Astrocyte (in vitro differentiated cells and primary cell): ENCODE results near the gene SARDH. TPM values are rescaled to one million over a fixed set of nuclear protein-coding genes. Genes with fewer than 3 reads are reported as not detected.

Source experiments
- DNase-seq: peaks from one replicate; pipeline ENCODE4 v3.0.0-alpha.2; 2010; ENCODE audit warnings: low read depth
- FAIRE-seq: peaks from 2 replicates; lab custom pipeline; 2011; peaks lifted over from hg19 to GRCh38; lab: Jason Lieb, UNC
- H2AFZ ChIP-seq: 2 replicates; pipeline ENCODE4 v1.6.0; 2012; ENCODE audit warnings: low read depth, low read length, inconsistent platforms
- H3K27ac ChIP-seq: 2 replicates; pipeline ENCODE4 v1.5.1; 2011; ENCODE audit warnings: low read depth, low read length, inconsistent platforms
- H3K27me3 ChIP-seq: 2 replicates; pipeline ENCODE4 v1.6.0; 2011; ENCODE audit warnings: low read length, inconsistent platforms; ENCODE audit not compliant: insufficient read depth
- H3K36me3 ChIP-seq: 2 replicates; pipeline ENCODE4 v1.5.1; 2011; ENCODE audit warnings: low read length, inconsistent platforms; ENCODE audit not compliant: insufficient read depth
- H3K4me1 ChIP-seq: 2 replicates; pipeline ENCODE4 v1.5.1; 2011; ENCODE audit warnings: low read length, inconsistent platforms; ENCODE audit not compliant: insufficient read depth
- H3K4me2 ChIP-seq: 2 replicates; pipeline ENCODE4 v1.6.0; 2012; ENCODE audit warnings: low read length, inconsistent platforms
- H3K4me3 ChIP-seq: 2 replicates; pipeline ENCODE4 v1.5.1; 2011; ENCODE audit warnings: low read depth, mild to moderate bottlenecking, low read length, inconsistent platforms; ENCODE audit not compliant: insufficient read depth
- H3K79me2 ChIP-seq: 2 replicates; pipeline ENCODE4 v1.6.0; 2012; ENCODE audit warnings: mild to moderate bottlenecking, low read length, inconsistent platforms; ENCODE audit not compliant: insufficient read depth
- H3K9ac ChIP-seq: 2 replicates; pipeline ENCODE4 v1.6.0; 2012; ENCODE audit warnings: mild to moderate bottlenecking, low read length, inconsistent platforms
- H3K9me3 ChIP-seq: 2 replicates; pipeline ENCODE4 v1.5.1; 2012; ENCODE audit warnings: low read depth, mild to moderate bottlenecking, low read length, inconsistent platforms; ENCODE audit not compliant: insufficient read depth
- H4K20me1 ChIP-seq: 2 replicates; pipeline ENCODE4 v1.6.0; 2012; ENCODE audit warnings: low read length, inconsistent platforms; ENCODE audit not compliant: insufficient read depth
- H3K27ac Mint-ChIP-seq: one replicate; pipeline ENCODE4 v1.8.0; 2021; ENCODE audit warnings: mild to moderate bottlenecking, mixed read lengths; ENCODE audit not compliant: unreplicated experiment
- H3K27me3 Mint-ChIP-seq: one replicate; pipeline ENCODE4 v1.8.0; 2021; ENCODE audit warnings: low read depth, mixed read lengths; ENCODE audit not compliant: unreplicated experiment
- H3K36me3 Mint-ChIP-seq: one replicate; pipeline ENCODE4 v1.8.0; 2021; ENCODE audit warnings: low read depth, mixed read lengths; ENCODE audit not compliant: unreplicated experiment
- H3K4me1 Mint-ChIP-seq: one replicate; pipeline ENCODE4 v1.8.0; 2021; ENCODE audit warnings: low read depth, mixed read lengths; ENCODE audit not compliant: unreplicated experiment
- H3K4me3 Mint-ChIP-seq: one replicate; pipeline ENCODE4 v1.8.0; 2021; ENCODE audit warnings: mild to moderate bottlenecking, moderate library complexity, mixed read lengths; ENCODE audit not compliant: unreplicated experiment
- H3K9me3 Mint-ChIP-seq: one replicate; pipeline ENCODE4 v1.8.0; 2021; ENCODE audit warnings: mild to moderate bottlenecking, mixed read lengths; ENCODE audit not compliant: unreplicated experiment
- CTCF ChIP-seq: IDR thresholded peaks from 2 replicates; pipeline ENCODE4 v1.5.1; 2011; ENCODE audit warnings: low read depth, mild to moderate bottlenecking, inconsistent platforms, low read length, moderate library complexity; ENCODE audit not compliant: insufficient read depth
- EZH2 ChIP-seq: IDR thresholded peaks from 2 replicates; pipeline ENCODE4 v1.6.1; 2012; ENCODE audit warnings: mild to moderate bottlenecking, low read length, inconsistent platforms; ENCODE audit not compliant: insufficient read depth
- total RNA-seq: library from RNA; stranded (reverse); gene quantifications from 2 replicates; pipeline ENCODE4 v1.2.1, GENCODE V29; 2021

SARDH gene
- total RNA-seq, 1 donor from 2014 or later = 2.8 TPM

GRCh38 chr9:133710661-133711427, 27.3 kb downstream of the SARDH start:
- Mint-ChIP-seq H3K4me1 (peaks cover 33% of the 10 kb centered on the region), H3K36me3 (no peaks in the 10 kb centered on the region), H3K4me3 (no peak overlapping the region), H3K27ac (peak overlapping the region; percentile 5), H3K27me3 (peaks cover 15% of the 10 kb centered on the region), H3K9me3 (no peaks in the 10 kb centered on the region)
- no peaks in the 10 kb centered on the region for H3K27me3 ChIP-seq
- H3K4me1 ChIP-seq = peaks cover 54% of the 10 kb centered on the region
- H3K9ac ChIP-seq = peak overlapping the region; percentile 72
- no peak for DNase-seq
- no peaks in the 10 kb centered on the region for H3K9me3 ChIP-seq
- peak overlapping the region; percentile 93 for H2AFZ ChIP-seq
- FAIRE-seq = no peak
- H3K79me2 ChIP-seq = no peaks in the 10 kb centered on the region
- TF ChIP-seq EZH2 (no peak), CTCF (no peak)
- H3K36me3 ChIP-seq = no peaks in the 10 kb centered on the region
- H3K4me2 ChIP-seq = peak overlapping the region; percentile 74
- peak overlapping the region; percentile 94 for H3K27ac ChIP-seq
- H3K4me3 ChIP-seq = no peak overlapping the region
- no peaks in the 10 kb centered on the region for H4K20me1 ChIP-seq

GRCh38 chr9:133709691-133710571, 28.2 kb downstream of the SARDH start:
- Histone ChIP-seq H3K27ac (no peak overlapping the region), H4K20me1 (no peaks in the 10 kb centered on the region), H3K4me3 (no peak overlapping the region), H2AFZ (no peak overlapping the region), H3K79me2 (no peaks in the 10 kb centered on the region), H3K9me3 (no peaks in the 10 kb centered on the region), H3K4me1 (peaks cover 45% of the 10 kb centered on the region), H3K9ac (no peak overlapping the region), H3K27me3 (no peaks in the 10 kb centered on the region), H3K4me2 (no peak overlapping the region), H3K36me3 (no peaks in the 10 kb centered on the region)
- Mint-ChIP-seq H3K4me1 (peaks cover 24% of the 10 kb centered on the region), H3K9me3 (no peaks in the 10 kb centered on the region), H3K36me3 (no peaks in the 10 kb centered on the region), H3K27ac (no peak overlapping the region), H3K27me3 (peaks cover 19% of the 10 kb centered on the region), H3K4me3 (no peak overlapping the region)
- no peak for TF ChIP-seq CTCF
- TF ChIP-seq EZH2 = no peak
- DNase-seq (no peak), FAIRE-seq (no peak)
